Thyroid gland (tissue), 4 donors: Measurements from ENCODE around the gene DDX18.
A peak's percentile ranks its signal among the peaks of the same experiment; 100 is the strongest.

ENCODE experiments used
- POLR2A ChIP-seq, 2 donors: fragments of 450-650 bp; IDR thresholded peaks; one replicate each; pipeline ENCODE4 v1.6.1; 2017; ENCODE audit warnings: antibody characterized with exemption in 2 of 2, mild to moderate bottlenecking in 2 of 2, moderate library complexity in 1 of 2
- TF ChIP-seq, protein P1 (sequence below), 6 experiments: fragments of 200-600 bp in 3 of 6; fragments of 450-650 bp in 3 of 6; sonication (generic) in 3 of 6; IDR thresholded peaks; one replicate each; pipeline ENCODE4 v1.5.1; 2016 to 2019; ENCODE audit warnings: antibody characterized with exemption in 6 of 6, mild to moderate bottlenecking in 2 of 6, inconsistent platforms in 1 of 6, moderate library complexity in 1 of 6

DNA sequence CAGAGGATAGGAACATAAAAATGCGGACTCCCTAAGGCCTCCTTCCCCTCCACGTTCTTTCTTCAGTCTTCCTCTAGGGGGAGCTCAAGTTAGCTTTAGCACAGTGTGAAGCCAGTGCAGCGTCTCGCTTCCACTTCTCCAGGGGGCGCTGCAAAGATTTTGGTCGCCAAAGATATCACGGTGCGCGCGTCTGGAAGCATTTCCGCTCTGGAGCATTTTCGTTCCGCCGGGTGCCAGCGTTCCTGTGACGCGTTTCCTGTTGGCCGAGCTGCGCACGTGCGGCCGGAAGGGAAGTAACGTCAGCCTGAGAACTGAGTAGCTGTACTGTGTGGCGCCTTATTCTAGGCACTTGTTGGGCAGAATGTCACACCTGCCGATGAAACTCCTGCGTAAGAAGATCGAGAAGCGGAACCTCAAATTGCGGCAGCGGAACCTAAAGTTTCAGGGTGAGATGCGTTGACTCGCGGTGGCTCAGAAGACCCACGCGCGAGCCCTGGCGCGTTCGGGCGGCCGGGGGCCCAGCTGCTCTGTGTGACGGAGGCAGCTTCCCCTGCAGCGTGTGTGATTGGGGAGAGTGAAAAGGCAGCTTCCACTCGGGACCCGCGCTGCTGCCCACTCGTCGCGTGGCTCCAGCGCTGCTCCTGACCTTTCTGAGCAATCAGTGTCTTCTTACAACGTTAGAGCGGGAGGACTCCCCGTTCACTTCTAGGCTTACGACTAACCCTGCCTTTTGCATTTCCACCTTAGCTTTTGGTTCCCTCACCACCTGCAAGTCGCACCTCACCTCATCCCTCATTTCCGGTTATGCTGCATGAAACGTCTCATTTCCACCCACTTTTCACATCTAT, at the start of gene DDX18:
- peak in 1 of 2 donors; percentile 59 for TF ChIP-seq POLR2A (IDR thresholded peaks at IDR 0.05)
- TF ChIP-seq, protein P1, sequence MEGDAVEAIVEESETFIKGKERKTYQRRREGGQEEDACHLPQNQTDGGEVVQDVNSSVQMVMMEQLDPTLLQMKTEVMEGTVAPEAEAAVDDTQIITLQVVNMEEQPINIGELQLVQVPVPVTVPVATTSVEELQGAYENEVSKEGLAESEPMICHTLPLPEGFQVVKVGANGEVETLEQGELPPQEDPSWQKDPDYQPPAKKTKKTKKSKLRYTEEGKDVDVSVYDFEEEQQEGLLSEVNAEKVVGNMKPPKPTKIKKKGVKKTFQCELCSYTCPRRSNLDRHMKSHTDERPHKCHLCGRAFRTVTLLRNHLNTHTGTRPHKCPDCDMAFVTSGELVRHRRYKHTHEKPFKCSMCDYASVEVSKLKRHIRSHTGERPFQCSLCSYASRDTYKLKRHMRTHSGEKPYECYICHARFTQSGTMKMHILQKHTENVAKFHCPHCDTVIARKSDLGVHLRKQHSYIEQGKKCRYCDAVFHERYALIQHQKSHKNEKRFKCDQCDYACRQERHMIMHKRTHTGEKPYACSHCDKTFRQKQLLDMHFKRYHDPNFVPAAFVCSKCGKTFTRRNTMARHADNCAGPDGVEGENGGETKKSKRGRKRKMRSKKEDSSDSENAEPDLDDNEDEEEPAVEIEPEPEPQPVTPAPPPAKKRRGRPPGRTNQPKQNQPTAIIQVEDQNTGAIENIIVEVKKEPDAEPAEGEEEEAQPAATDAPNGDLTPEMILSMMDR (IDR thresholded peaks at IDR 0.05): peak; percentile 78 to 100 (median 99)
